T follicular helper cell (primary cell): ENCODE data around the gene HPGD.
"Not testable (repeated sequence)": the region's sequence is repeated elsewhere in the genome, so short reads cannot be mapped to it uniquely, and the experiment has no call there.

Experiments
- DNase-seq: peaks from one replicate; pipeline ENCODE4 v3.0.0-alpha.2; 2020; ENCODE audit warnings: low read depth

HPGD gene

GRCh38 chr4:174526731-174527130 lies 4.4 kb upstream of the HPGD start:
- DNase-seq: no peak

- DNase-seq: no peak
Observed at GRCh38 chr4:174524242-174524641, 2.0 kb upstream of the HPGD start.

GRCh38 chr4:174523025-174523693 lies 871 bp upstream of the HPGD start:
- DNase-seq: no peak

- no peak for DNase-seq
Observed at GRCh38 chr4:174521800-174522182, 497 bp downstream of the HPGD start.

- DNase-seq: no peak
Observed at GRCh38 chr4:174520660-174521059, 1.6 kb downstream of the HPGD start.

- DNase-seq: no peak
Observed at GRCh38 chr4:174517502-174518445, 4.5 kb downstream of the HPGD start.

GRCh38 chr4:174516794-174517193 lies 5.5 kb downstream of the HPGD start:
- no peak for DNase-seq

- no peak for DNase-seq
Observed at GRCh38 chr4:174516345-174516744, 5.9 kb downstream of the HPGD start.

- no peak for DNase-seq
Observed at GRCh38 chr4:174512745-174513144, 9.5 kb downstream of the HPGD start.

GRCh38 chr4:174505892-174506291 lies 16.4 kb downstream of the HPGD start:
- no peak for DNase-seq

- DNase-seq: no peak
Observed at GRCh38 chr4:174505007-174505406, 17.3 kb downstream of the HPGD start.

GRCh38 chr4:174503079-174503715 lies 19.1 kb downstream of the HPGD start:
- no peak for DNase-seq

GRCh38 chr4:174496631-174497432 lies 25.5 kb downstream of the HPGD start:
- no peak for DNase-seq

GRCh38 chr4:174495626-174496025 lies 26.7 kb downstream of the HPGD start:
- no peak for DNase-seq

- no peak for DNase-seq
Observed at GRCh38 chr4:174494726-174495125, 27.6 kb downstream of the HPGD start.

- no peak for DNase-seq
Observed at GRCh38 chr4:174494146-174494545, 28.1 kb downstream of the HPGD start.

GRCh38 chr4:174490451-174490961 lies 31.8 kb downstream of the HPGD start:
- no peak for DNase-seq

- not testable (repeated sequence) for DNase-seq
Observed at GRCh38 chr4:174488368-174488767, 33.9 kb downstream of the HPGD start.

- no peak for DNase-seq
Observed at GRCh38 chr4:174485025-174485424, 37.3 kb downstream of the HPGD start.

- DNase-seq: no peak
Observed at GRCh38 chr4:174483792-174484191, 38.5 kb downstream of the HPGD start.

- no peak for DNase-seq
Observed at GRCh38 chr4:174479140-174479539, 43.1 kb downstream of the HPGD start.

GRCh38 chr4:174475528-174475927 lies 46.8 kb downstream of the HPGD start:
- DNase-seq: no peak
